Activated B cell treated with CpG ODN at 0.5 μM for 24 hours (primary cell): ENCODE measurements around the gene NCOR1. TPM values are rescaled to one million over a fixed set of nuclear protein-coding genes. Genes with fewer than 3 reads are reported as not detected.
"Not testable (repeated sequence)": the region's sequence is repeated elsewhere in the genome, so short reads cannot be mapped to it uniquely, and the experiment has no call there.

ENCODE experiments used
- ATAC-seq: fragments of 200-7000 bp; cut with Tn5 transposase; one replicate; pipeline ENCODE4 v1.10.0; 2021; ENCODE audit warnings: low read depth, mild to moderate bottlenecking, moderate library complexity
- CTCF ChIA-PET: fragments of 350-600 bp; sonication (Branson Sonifier 250); formaldehyde crosslinking; loops from one replicate; lab custom pipeline; 2021; ENCODE audit warnings: antibody characterized with exemption; lab: Charles Lee
- POLR2A ChIA-PET: fragments of 350-600 bp; sonication (Branson Sonifier 250); formaldehyde crosslinking; loops from one replicate; lab custom pipeline; 2021; ENCODE audit warnings: antibody characterized with exemption; lab: Charles Lee
- DNase-seq: peaks from one replicate; pipeline ENCODE4 v3.0.0; 2022
- H3K27ac Mint-ChIP-seq: one replicate; pipeline ENCODE4 v1.8.0; 2020; ENCODE audit warnings: mixed read lengths
- H3K27me3 Mint-ChIP-seq: one replicate; pipeline ENCODE4 v1.8.0; 2021; ENCODE audit warnings: mixed read lengths
- H3K36me3 Mint-ChIP-seq: one replicate; pipeline ENCODE4 v1.8.0; 2021; ENCODE audit warnings: low read depth, mixed read lengths
- H3K4me1 Mint-ChIP-seq: one replicate; pipeline ENCODE4 v1.8.0; 2021; ENCODE audit warnings: mixed read lengths
- H3K4me3 Mint-ChIP-seq: one replicate; pipeline ENCODE4 v1.8.0; 2020; ENCODE audit warnings: mild to moderate bottlenecking, mixed read lengths
- H3K9me3 Mint-ChIP-seq: one replicate; pipeline ENCODE4 v1.8.0; 2020; ENCODE audit warnings: mixed read lengths
- CTCF ChIP-seq: fragments of 200-600 bp; IDR thresholded peaks from one replicate; pipeline ENCODE4 v1.8.0; 2022; ENCODE audit warnings: antibody characterized with exemption, mild to moderate bottlenecking
- intact Hi-C: fragments of 100-400 bp; cut with micrococcal nuclease; formaldehyde crosslinking; loops from one replicate; pipeline ENCODE4 v1.15.1; 2024
- total RNA-seq: library from RNA; stranded (reverse); gene quantifications from 2 replicates; pipeline ENCODE4 v1.2.3, GENCODE V29; 2022

Gene NCOR1
- total RNA-seq, 1 donor from 2014 or later = 188 TPM

DNA sequence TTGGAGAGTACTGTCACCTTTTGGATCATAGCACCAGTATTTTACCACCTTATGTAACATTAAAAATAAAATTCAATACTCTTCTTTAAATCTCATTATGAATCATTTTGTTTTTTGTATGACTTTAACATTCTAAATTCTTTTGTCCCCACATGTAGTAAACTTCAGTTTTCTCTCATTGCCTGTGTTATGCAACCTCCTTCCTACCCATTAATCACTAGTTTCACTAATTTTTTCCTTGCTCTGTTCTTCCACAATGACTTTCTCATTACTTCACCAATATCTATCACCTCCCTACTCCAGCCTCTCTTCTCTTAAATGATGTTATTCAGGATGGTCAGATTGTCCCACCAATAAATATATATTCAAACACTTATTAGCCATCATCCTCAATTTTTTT, 147.0 kb downstream of the NCOR1 start:
- Mint-ChIP-seq H3K4me3 (no peak overlapping the region), H3K27me3 (no peaks in the 10 kb centered on the region), H3K36me3 (peaks cover 91% of the 10 kb centered on the region), H3K9me3 (no peaks in the 10 kb centered on the region), H3K4me1 (no peaks in the 10 kb centered on the region), H3K27ac (no peak overlapping the region)
- intact Hi-C loops = no loop called here
- DNase-seq (no peak), ATAC-seq (no peak)
- no peak for TF ChIP-seq CTCF
- POLR2A ChIA-PET = no interaction called here
- CTCF ChIA-PET = no interaction called here

- Mint-ChIP-seq H3K4me1 (no peaks in the 10 kb centered on the region), H3K9me3 (no peaks in the 10 kb centered on the region), H3K27me3 (no peaks in the 10 kb centered on the region), H3K36me3 (peaks cover 93% of the 10 kb centered on the region), H3K27ac (no peak overlapping the region), H3K4me3 (no peak overlapping the region)
- DNase-seq = no peak
- no peak for TF ChIP-seq CTCF
- intact Hi-C loops = no loop called here
- ChIA-PET POLR2A (no interaction called here), CTCF (no interaction called here)
- ATAC-seq = no peak
Observed at GRCh38 chr17:16066125-16066524, 149.2 kb downstream of the NCOR1 start.

DNA sequence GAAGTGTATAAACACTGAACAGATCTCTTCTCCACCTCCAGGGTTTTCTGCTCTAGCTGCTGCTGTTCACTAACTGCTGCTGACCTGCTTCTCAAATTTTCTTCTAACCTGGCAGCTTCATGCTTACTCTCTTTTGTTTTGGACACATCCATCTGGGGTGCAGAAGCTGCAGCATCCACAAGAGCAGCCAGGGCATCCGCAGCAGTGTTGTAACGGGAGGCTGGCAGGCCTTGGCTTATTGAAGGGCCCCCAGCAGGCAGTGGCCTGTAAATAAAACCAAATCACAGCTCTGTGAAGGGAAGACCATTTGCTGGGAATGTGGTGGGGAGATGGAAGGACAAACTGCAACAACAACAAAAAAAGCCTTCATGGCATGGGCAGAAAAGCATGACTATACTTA, 153.7 kb downstream of the NCOR1 start:
- ChIA-PET POLR2A (interaction anchor here (0.6 kb wide), 1 partner anchor 21 kb away, joined by 5 read pairs; no protein-coding TSS in a partner anchor), CTCF (no interaction called here)
- no peak for TF ChIP-seq CTCF
- DNase-seq (no peak), ATAC-seq (no peak)
- Mint-ChIP-seq H3K9me3 (no peaks in the 10 kb centered on the region), H3K27ac (no peak overlapping the region), H3K4me1 (no peaks in the 10 kb centered on the region), H3K4me3 (no peak overlapping the region), H3K27me3 (no peaks in the 10 kb centered on the region), H3K36me3 (peaks cover 89% of the 10 kb centered on the region)
- intact Hi-C loops = no loop called here

DNA sequence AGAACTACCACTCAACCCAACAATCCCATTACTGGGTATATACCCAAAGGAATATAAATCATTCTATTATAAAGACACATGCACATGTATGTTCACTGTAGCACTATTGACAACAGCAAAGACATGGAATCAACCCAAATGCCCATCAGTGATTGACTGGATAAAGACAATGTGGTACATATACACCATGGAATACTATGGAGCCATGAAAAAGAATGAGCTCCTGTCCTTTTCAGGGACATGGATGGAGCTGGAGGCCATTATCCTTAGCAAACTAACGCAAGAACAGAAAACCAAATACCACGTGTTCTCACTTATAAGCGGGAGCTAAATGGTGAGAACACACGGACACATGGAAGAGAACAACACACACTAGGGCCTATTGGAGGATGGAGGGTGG, 160.2 kb downstream of the NCOR1 start:
- DNase-seq, H3K4me1 Mint-ChIP-seq, H3K27ac Mint-ChIP-seq, H3K27me3 Mint-ChIP-seq, H3K9me3 Mint-ChIP-seq, H3K4me3 Mint-ChIP-seq, ATAC-seq, CTCF ChIA-PET, intact Hi-C loops: not testable (repeated sequence)
- H3K36me3 Mint-ChIP-seq = peaks cover 79% of the 10 kb centered on the region
- POLR2A ChIA-PET = interaction anchor here (0.5 kb wide), 1 partner anchor 14 kb away, joined by 4 read pairs; no protein-coding TSS in a partner anchor

DNA sequence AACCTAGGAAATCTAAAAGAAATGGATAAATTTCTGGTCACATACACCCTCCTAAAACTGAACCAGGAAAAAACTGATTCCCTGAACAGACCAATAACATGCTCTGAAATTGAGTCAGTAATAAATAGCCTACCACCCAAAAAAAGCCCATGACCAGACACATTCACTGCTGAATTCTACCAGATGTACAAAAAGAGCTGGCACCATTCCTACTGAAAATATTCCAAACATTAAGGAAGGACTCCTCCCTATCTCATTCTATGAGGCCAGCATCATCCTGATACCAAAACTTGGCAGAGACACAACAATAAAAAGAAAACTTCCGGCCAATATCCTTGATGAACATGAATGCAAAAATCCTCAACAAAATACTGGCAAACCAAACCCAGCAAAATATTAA, 162.8 kb downstream of the NCOR1 start:
- CTCF ChIA-PET = no interaction called here

More for the DNA sequence above, 162.8 kb downstream of the NCOR1 start:
- H3K9me3 Mint-ChIP-seq = no peaks in the 10 kb centered on the region
- H3K36me3 Mint-ChIP-seq = peaks cover 77% of the 10 kb centered on the region
- no peaks in the 10 kb centered on the region for H3K4me1 Mint-ChIP-seq
- no peak overlapping the region for H3K27ac Mint-ChIP-seq
- intact Hi-C loops = no loop called here
- H3K27me3 Mint-ChIP-seq = no peaks in the 10 kb centered on the region
- POLR2A ChIA-PET = no interaction called here
- no peak for TF ChIP-seq CTCF
- no peak overlapping the region for H3K4me3 Mint-ChIP-seq
- DNase-seq = no peak
- ATAC-seq = no peak
